Chondrocyte (in vitro differentiated cells): ENCODE data around the gene GSTK1. TPM values are rescaled to one million over a fixed set of nuclear protein-coding genes. Genes with fewer than 3 reads are reported as not detected.

Experiments
- DNase-seq: peaks from one replicate; pipeline ENCODE4 v3.0.0; 2021; ENCODE audit warnings: mixed read lengths, low spot score
- H3K27ac Mint-ChIP-seq: one replicate; pipeline ENCODE4 v1.8.0; 2021; ENCODE audit warnings: mild to moderate bottlenecking, moderate library complexity, mixed read lengths; ENCODE audit not compliant: unreplicated experiment
- H3K27me3 Mint-ChIP-seq: 2 replicates; pipeline ENCODE4 v1.8.0; 2021; ENCODE audit warnings: low read depth, mixed read lengths
- H3K36me3 Mint-ChIP-seq: 2 replicates; pipeline ENCODE4 v1.8.0; 2021; ENCODE audit warnings: low read depth, mixed read lengths
- H3K4me1 Mint-ChIP-seq: 2 replicates; pipeline ENCODE4 v1.8.0; 2021; ENCODE audit warnings: low read depth, mild to moderate bottlenecking, mixed read lengths
- H3K4me3 Mint-ChIP-seq: one replicate; pipeline ENCODE4 v1.8.0; 2021; ENCODE audit warnings: mild to moderate bottlenecking, moderate library complexity, mixed read lengths; ENCODE audit not compliant: unreplicated experiment
- H3K9me3 Mint-ChIP-seq: 2 replicates; pipeline ENCODE4 v1.8.0; 2021; ENCODE audit warnings: low read depth, mixed read lengths
- CTCF ChIP-seq: fragments of 200-600 bp; sonication (generic); IDR thresholded peaks from 2 replicates; pipeline ENCODE4 v1.5.0; 2021; ENCODE audit warnings: antibody characterized with exemption, mild to moderate bottlenecking, moderate library complexity
- total RNA-seq: library from RNA; stranded (reverse); gene quantifications from 3 replicates; pipeline ENCODE4 v1.2.1, GENCODE V29; 2021

GSTK1 gene
- total RNA-seq, 1 donor from 2014 or later, result 70.1 TPM

GRCh38 chr7:143280566-143280965 lies 17.3 kb downstream of the GSTK1 start:
- Mint-ChIP-seq H3K27me3 (no peaks in the 10 kb centered on the region), H3K4me3 (no peak overlapping the region), H3K27ac (no peak overlapping the region), H3K4me1 (peaks cover 16% of the 10 kb centered on the region), H3K36me3 (no peaks in the 10 kb centered on the region), H3K9me3 (no peaks in the 10 kb centered on the region)
- no peak for DNase-seq
- no peak for TF ChIP-seq CTCF

GRCh38 chr7:143281529-143281928 lies 18.3 kb downstream of the GSTK1 start:
- DNase-seq, result no peak
- H3K4me3 Mint-ChIP-seq, result no peak overlapping the region
- no peaks in the 10 kb centered on the region for H3K9me3 Mint-ChIP-seq
- H3K27me3 Mint-ChIP-seq, result no peaks in the 10 kb centered on the region
- TF ChIP-seq CTCF, result no peak
- H3K4me1 Mint-ChIP-seq, result peaks cover 17% of the 10 kb centered on the region
- no peak overlapping the region for H3K27ac Mint-ChIP-seq
- no peaks in the 10 kb centered on the region for H3K36me3 Mint-ChIP-seq

GRCh38 chr7:143282124-143282523 lies 18.9 kb downstream of the GSTK1 start:
- H3K27ac Mint-ChIP-seq, result no peak overlapping the region

GRCh38 chr7:143283381-143283780 lies 20.1 kb downstream of the GSTK1 start:
- Mint-ChIP-seq H3K4me1 (peaks cover 23% of the 10 kb centered on the region), H3K27me3 (no peaks in the 10 kb centered on the region), H3K36me3 (no peaks in the 10 kb centered on the region), H3K27ac (no peak overlapping the region), H3K9me3 (no peaks in the 10 kb centered on the region), H3K4me3 (no peak overlapping the region)
- TF ChIP-seq CTCF, result no peak
- DNase-seq, result no peak

More at GRCh38 chr7:143282124-143282523, 18.9 kb downstream of the GSTK1 start:
- no peaks in the 10 kb centered on the region for H3K9me3 Mint-ChIP-seq
- H3K4me3 Mint-ChIP-seq, result no peak overlapping the region
- H3K4me1 Mint-ChIP-seq, result peaks cover 17% of the 10 kb centered on the region
- no peaks in the 10 kb centered on the region for H3K36me3 Mint-ChIP-seq
- no peaks in the 10 kb centered on the region for H3K27me3 Mint-ChIP-seq
- TF ChIP-seq CTCF, result no peak
- DNase-seq, result no peak

GRCh38 chr7:143284591-143285469 lies 21.6 kb downstream of the GSTK1 start, which contains the start of gene TMEM139:
TSS of gene TMEM139 (plus strand) at chr7:143284958. CDS start at chr7:143285958, 1,000 bp downstream.
- Mint-ChIP-seq H3K4me1 (peaks cover 22% of the 10 kb centered on the region), H3K27ac (peak within 1 kb of the TSS; percentile 45), H3K4me3 (no peak within 1 kb of the TSS), H3K27me3 (no peaks in the 10 kb centered on the region), H3K9me3 (no peaks in the 10 kb centered on the region), H3K36me3 (no peaks in the 10 kb centered on the region)
- no peak for TF ChIP-seq CTCF
- no peak for DNase-seq
